GM19035 (cell line): ENCODE data around the gene COLEC12.

Experiments
- ATAC-seq: cut with Tn5 transposase; IDR thresholded peaks from one replicate; pipeline ENCODE4 v1.9.1; 2021; ENCODE audit not compliant: unreplicated experiment

The COLEC12 gene

GRCh38 chr18:364256-364826 is 136.2 kb downstream of the COLEC12 start:
- ATAC-seq: no peak

GRCh38 chr18:363301-364085 is 137.0 kb downstream of the COLEC12 start:
- no peak for ATAC-seq

- ATAC-seq: no peak
Measured at GRCh38 chr18:362311-363290, 137.9 kb downstream of the COLEC12 start.

GRCh38 chr18:361941-362310 is 138.6 kb downstream of the COLEC12 start:
- no peak for ATAC-seq

- ATAC-seq: no peak
Measured at GRCh38 chr18:361100-361732, 139.3 kb downstream of the COLEC12 start.

- ATAC-seq: no peak
Measured at GRCh38 chr18:360676-361075, 139.8 kb downstream of the COLEC12 start.

- no peak for ATAC-seq
Measured at GRCh38 chr18:356778-357177, 143.7 kb downstream of the COLEC12 start.

- ATAC-seq: no peak
Measured at GRCh38 chr18:355678-356077, 144.8 kb downstream of the COLEC12 start.

GRCh38 chr18:354471-354870 is 146.0 kb downstream of the COLEC12 start:
- ATAC-seq: no peak

GRCh38 chr18:354003-354402 is 146.5 kb downstream of the COLEC12 start:
- no peak for ATAC-seq

GRCh38 chr18:352438-352837 is 148.1 kb downstream of the COLEC12 start:
- no peak for ATAC-seq

GRCh38 chr18:350953-351572 is 149.4 kb downstream of the COLEC12 start:
- ATAC-seq: no peak

- ATAC-seq: no peak
Measured at GRCh38 chr18:346600-346999, 153.9 kb downstream of the COLEC12 start.

GRCh38 chr18:341102-341501 is 159.4 kb downstream of the COLEC12 start:
- no peak for ATAC-seq

- no peak for ATAC-seq
Measured at GRCh38 chr18:340044-340443, 160.5 kb downstream of the COLEC12 start.

GRCh38 chr18:339200-339599 is 161.3 kb downstream of the COLEC12 start:
- no peak for ATAC-seq

GRCh38 chr18:336713-337112 is 163.8 kb downstream of the COLEC12 start:
- ATAC-seq: no peak

GRCh38 chr18:335733-336132 is 164.8 kb downstream of the COLEC12 start:
- ATAC-seq: no peak

GRCh38 chr18:334575-335132 is 165.8 kb downstream of the COLEC12 start:
- no peak for ATAC-seq

GRCh38 chr18:332721-333510 is 167.6 kb downstream of the COLEC12 start:
- no peak for ATAC-seq
